ENCODE results near the gene CREB5. TPM values are rescaled to one million over a fixed set of nuclear protein-coding genes. Genes with fewer than 3 reads are reported as not detected.

CREB5 gene
- total and polyA plus RNA-seq, 2 of the 13 experiments (the other 11 are each of a cell fraction or from before 2014, with no cell fraction given): 0.38 to 0.71 TPM

DNA sequence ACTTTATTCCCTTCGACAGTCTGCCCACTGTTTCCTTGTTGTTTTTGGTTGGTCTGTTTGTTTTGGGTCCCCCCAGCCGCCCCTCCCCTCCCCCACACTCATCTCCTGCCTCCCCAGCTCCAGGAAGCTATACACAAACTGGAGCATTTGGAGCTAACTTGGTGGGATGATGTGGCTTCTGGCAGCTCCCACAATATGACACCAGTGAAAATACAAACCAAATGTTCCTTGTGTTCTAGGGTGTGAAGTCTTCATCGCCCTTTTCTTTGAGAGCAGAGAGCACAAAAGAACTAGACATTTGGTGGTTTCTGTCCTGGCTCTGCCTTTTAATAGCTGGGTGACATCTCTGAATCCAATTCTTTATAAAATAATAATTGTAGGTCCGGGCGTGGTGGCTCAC is 33.8 kb downstream of the CREB5 start:
- no peaks in the 10 kb centered on the region for H3K4me1 ChIP-seq (ENCODE audit: insufficient read depth, low read length)
- intact Hi-C loops (cut with micrococcal nuclease; ENCODE audit: unreplicated experiment): no loop called here
- DNase-seq (ENCODE audit: low spot score) (no peak), ATAC-seq (no peak), FAIRE-seq (no peak)
- no peaks in the 10 kb centered on the region for H4K20me1 ChIP-seq (ENCODE audit: insufficient read depth, low read length)
- no peaks in the 10 kb centered on the region for H3K79me2 ChIP-seq (ENCODE audit: insufficient read depth, low read length)
- BruUV-seq (replicated peaks): no TSS peak
- no peak overlapping the region for H2AFZ ChIP-seq (ENCODE audit: low read length)
- H3K4me2 ChIP-seq (ENCODE audit: low read depth, low read length): no peak overlapping the region
- POLR2A ChIA-PET: no interaction called here
- no peak for TF ChIP-seq ZNF780A (CRISPR knock-in tag; IDR thresholded peaks at IDR 0.05)
- no peak for TF ChIP-seq SMC3 (IDR thresholded peaks at IDR 0.05; ENCODE audit: low read length)
- TF ChIP-seq RXRB (CRISPR knock-in tag; IDR thresholded peaks at IDR 0.05; ENCODE audit: borderline replicate concordance): no peak
- no peak for TF ChIP-seq SMAD3 (CRISPR knock-in tag; IDR thresholded peaks at IDR 0.05)
- TF ChIP-seq ZNF17 (CRISPR knock-in tag; IDR thresholded peaks at IDR 0.05): no peak
- TF ChIP-seq NFYB (CRISPR knock-in tag; IDR thresholded peaks at IDR 0.05): no peak
- TF ChIP-seq, protein P1, sequence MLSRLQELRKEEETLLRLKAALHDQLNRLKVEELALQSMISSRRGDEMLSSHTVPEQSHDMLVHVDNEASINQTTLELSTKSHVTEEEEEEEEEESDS (CRISPR knock-in tag; IDR thresholded peaks at IDR 0.05; ENCODE audit: borderline replicate concordance): no peak
- TF ChIP-seq TSC22D2 (CRISPR knock-in tag; IDR thresholded peaks at IDR 0.05; ENCODE audit: borderline replicate concordance): no peak
- TF ChIP-seq, protein P2, sequence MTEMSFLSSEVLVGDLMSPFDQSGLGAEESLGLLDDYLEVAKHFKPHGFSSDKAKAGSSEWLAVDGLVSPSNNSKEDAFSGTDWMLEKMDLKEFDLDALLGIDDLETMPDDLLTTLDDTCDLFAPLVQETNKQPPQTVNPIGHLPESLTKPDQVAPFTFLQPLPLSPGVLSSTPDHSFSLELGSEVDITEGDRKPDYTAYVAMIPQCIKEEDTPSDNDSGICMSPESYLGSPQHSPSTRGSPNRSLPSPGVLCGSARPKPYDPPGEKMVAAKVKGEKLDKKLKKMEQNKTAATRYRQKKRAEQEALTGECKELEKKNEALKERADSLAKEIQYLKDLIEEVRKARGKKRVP (CRISPR knock-in tag; IDR thresholded peaks at IDR 0.05): no peak
- no peak for TF ChIP-seq ZNF766 (CRISPR knock-in tag; IDR thresholded peaks at IDR 0.05; ENCODE audit: borderline replicate concordance)
- no peak for TF ChIP-seq ZNF644 (CRISPR knock-in tag; IDR thresholded peaks at IDR 0.05; ENCODE audit: low read depth)
- TF ChIP-seq, protein P3, sequence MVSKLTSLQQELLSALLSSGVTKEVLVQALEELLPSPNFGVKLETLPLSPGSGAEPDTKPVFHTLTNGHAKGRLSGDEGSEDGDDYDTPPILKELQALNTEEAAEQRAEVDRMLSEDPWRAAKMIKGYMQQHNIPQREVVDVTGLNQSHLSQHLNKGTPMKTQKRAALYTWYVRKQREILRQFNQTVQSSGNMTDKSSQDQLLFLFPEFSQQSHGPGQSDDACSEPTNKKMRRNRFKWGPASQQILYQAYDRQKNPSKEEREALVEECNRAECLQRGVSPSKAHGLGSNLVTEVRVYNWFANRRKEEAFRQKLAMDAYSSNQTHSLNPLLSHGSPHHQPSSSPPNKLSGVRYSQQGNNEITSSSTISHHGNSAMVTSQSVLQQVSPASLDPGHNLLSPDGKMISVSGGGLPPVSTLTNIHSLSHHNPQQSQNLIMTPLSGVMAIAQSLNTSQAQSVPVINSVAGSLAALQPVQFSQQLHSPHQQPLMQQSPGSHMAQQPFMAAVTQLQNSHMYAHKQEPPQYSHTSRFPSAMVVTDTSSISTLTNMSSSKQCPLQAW (CRISPR knock-in tag; IDR thresholded peaks at IDR 0.05): no peak
- no peak for TF ChIP-seq ATAD3A (CRISPR knock-in tag; IDR thresholded peaks at IDR 0.05)
- TF ChIP-seq, protein P4, sequence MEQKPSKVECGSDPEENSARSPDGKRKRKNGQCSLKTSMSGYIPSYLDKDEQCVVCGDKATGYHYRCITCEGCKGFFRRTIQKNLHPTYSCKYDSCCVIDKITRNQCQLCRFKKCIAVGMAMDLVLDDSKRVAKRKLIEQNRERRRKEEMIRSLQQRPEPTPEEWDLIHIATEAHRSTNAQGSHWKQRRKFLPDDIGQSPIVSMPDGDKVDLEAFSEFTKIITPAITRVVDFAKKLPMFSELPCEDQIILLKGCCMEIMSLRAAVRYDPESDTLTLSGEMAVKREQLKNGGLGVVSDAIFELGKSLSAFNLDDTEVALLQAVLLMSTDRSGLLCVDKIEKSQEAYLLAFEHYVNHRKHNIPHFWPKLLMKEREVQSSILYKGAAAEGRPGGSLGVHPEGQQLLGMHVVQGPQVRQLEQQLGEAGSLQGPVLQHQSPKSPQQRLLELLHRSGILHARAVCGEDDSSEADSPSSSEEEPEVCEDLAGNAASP (CRISPR knock-in tag; IDR thresholded peaks at IDR 0.05; ENCODE audit: borderline replicate concordance): no peak
- no peak for TF ChIP-seq KMT2B (CRISPR knock-in tag; IDR thresholded peaks at IDR 0.05)
- no peak for TF ChIP-seq RFX3 (CRISPR knock-in tag; IDR thresholded peaks at IDR 0.05)
- TF ChIP-seq KDM5A (IDR thresholded peaks at IDR 0.05; ENCODE audit: borderline replicate concordance, low read length): no peak
- TF ChIP-seq, protein P5, sequence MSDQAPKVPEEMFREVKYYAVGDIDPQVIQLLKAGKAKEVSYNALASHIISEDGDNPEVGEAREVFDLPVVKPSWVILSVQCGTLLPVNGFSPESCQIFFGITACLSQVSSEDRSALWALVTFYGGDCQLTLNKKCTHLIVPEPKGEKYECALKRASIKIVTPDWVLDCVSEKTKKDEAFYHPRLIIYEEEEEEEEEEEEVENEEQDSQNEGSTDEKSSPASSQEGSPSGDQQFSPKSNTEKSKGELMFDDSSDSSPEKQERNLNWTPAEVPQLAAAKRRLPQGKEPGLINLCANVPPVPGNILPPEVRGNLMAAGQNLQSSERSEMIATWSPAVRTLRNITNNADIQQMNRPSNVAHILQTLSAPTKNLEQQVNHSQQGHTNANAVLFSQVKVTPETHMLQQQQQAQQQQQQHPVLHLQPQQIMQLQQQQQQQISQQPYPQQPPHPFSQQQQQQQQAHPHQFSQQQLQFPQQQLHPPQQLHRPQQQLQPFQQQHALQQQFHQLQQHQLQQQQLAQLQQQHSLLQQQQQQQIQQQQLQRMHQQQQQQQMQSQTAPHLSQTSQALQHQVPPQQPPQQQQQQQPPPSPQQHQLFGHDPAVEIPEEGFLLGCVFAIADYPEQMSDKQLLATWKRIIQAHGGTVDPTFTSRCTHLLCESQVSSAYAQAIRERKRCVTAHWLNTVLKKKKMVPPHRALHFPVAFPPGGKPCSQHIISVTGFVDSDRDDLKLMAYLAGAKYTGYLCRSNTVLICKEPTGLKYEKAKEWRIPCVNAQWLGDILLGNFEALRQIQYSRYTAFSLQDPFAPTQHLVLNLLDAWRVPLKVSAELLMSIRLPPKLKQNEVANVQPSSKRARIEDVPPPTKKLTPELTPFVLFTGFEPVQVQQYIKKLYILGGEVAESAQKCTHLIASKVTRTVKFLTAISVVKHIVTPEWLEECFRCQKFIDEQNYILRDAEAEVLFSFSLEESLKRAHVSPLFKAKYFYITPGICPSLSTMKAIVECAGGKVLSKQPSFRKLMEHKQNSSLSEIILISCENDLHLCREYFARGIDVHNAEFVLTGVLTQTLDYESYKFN (CRISPR knock-in tag; conservative IDR thresholded peaks at IDR 0.05): no peak
- no peak for TF ChIP-seq KLF13 (CRISPR knock-in tag; IDR thresholded peaks at IDR 0.05)
- WGBS (ENCODE audit: low lambda C conversion rate): 24% methylated on average over 5 of the region's 5 CpGs
- no peaks in the 10 kb centered on the region; a peak in 1 of 5 replicates for H3K27me3 ChIP-seq (ENCODE audit: control insufficient read depth in 1 of 2, insufficient read depth in 2 of 2, low read length in 2 of 2)
- H3K9ac ChIP-seq (ENCODE audit: insufficient read depth, low read depth, low read length): no peak overlapping the region
- CTCF ChIA-PET (ENCODE audit: low intra/inter-chr PET ratio, low total read pairs): no interaction called here
- no peak overlapping the region for H3K4me3 ChIP-seq (replicated peaks in 1 of 3; ENCODE audit: insufficient read depth in 1 of 3, low read depth in 2 of 3, low read length in 3 of 3)
- in situ Hi-C loops (cut with HindIII; ENCODE audit: extremely low pct_ligation_motif_present, low pct_unique_long_range_greater_than_20kb): no loop called here
- no peak overlapping the region for H3K27ac ChIP-seq (ENCODE audit: extremely low read length, insufficient read depth, low read length)
- no peaks in the 10 kb centered on the region for H3K36me3 ChIP-seq (replicated peaks in 1 of 2; ENCODE audit: control insufficient read depth in 1 of 2, insufficient read depth in 2 of 2, low read length in 2 of 2)
- H3K9me3 ChIP-seq (ENCODE audit: low read length): no peaks in the 10 kb centered on the region
